GM23338 (cell line): Measurements from ENCODE around the gene BTNL8. TPM values are rescaled to one million over a fixed set of nuclear protein-coding genes. Genes with fewer than 3 reads are reported as not detected.

ENCODE experiments used
- ATAC-seq: fragments of 200-7000 bp; cut with Tn5 transposase; 3 replicates; pipeline ENCODE4 v1.9.1; 2020
- DNase-seq: peaks from one replicate; pipeline ENCODE4 v3.0.0-alpha.2; 2015; ENCODE audit warnings: low spot score
- H2AFZ ChIP-seq: fragments of 200-600 bp; sonication (generic); 2 replicates; pipeline ENCODE4 v1.8.0; 2016; ENCODE audit warnings: antibody characterized with exemption, mild to moderate bottlenecking, moderate library complexity
- H3F3A ChIP-seq: fragments of 200-600 bp; sonication (generic); replicated peaks from 2 replicates; pipeline ENCODE4 v1.8.0; 2017; ENCODE audit warnings: antibody characterized with exemption, mixed run types, low read depth
- H3K27ac ChIP-seq: fragments of 200-600 bp; sonication (generic); 2 replicates; pipeline ENCODE4 v1.6.1; 2016; ENCODE audit warnings: low read depth
- H3K27me3 ChIP-seq: fragments of 200-600 bp; sonication (generic); 2 replicates; pipeline ENCODE4 v1.8.0; 2016; ENCODE audit warnings: mild to moderate bottlenecking, mixed run types, moderate library complexity; ENCODE audit not compliant: insufficient read depth
- H3K36me3 ChIP-seq: fragments of 200-600 bp; sonication (generic); 2 replicates; pipeline ENCODE4 v1.8.0; 2016; ENCODE audit warnings: mild to moderate bottlenecking; ENCODE audit not compliant: insufficient read depth
- H3K4me1 ChIP-seq: fragments of 200-600 bp; sonication (generic); 2 replicates; pipeline ENCODE4 v1.8.0; 2016; ENCODE audit warnings: mild to moderate bottlenecking, moderate library complexity; ENCODE audit not compliant: insufficient read depth
- H3K4me2 ChIP-seq: fragments of 200-600 bp; sonication (generic); 2 replicates; pipeline ENCODE4 v1.7.1; 2017; ENCODE audit warnings: mixed run types
- H3K4me3 ChIP-seq: fragments of 200-600 bp; sonication (generic); 2 replicates; pipeline ENCODE4 v1.6.1; 2016; ENCODE audit warnings: mixed run types
- H3K79me2 ChIP-seq: fragments of 200-600 bp; sonication (generic); replicated peaks from 2 replicates; pipeline ENCODE4 v1.8.0; 2017; ENCODE audit warnings: mild to moderate bottlenecking; ENCODE audit not compliant: insufficient read depth
- H3K9me2 ChIP-seq: fragments of 200-600 bp; sonication (generic); 2 replicates; pipeline ENCODE4 v1.8.0; 2017; ENCODE audit not compliant: insufficient read depth
- H4K20me1 ChIP-seq: fragments of 200-600 bp; sonication (generic); replicated peaks from 2 replicates; pipeline ENCODE4 v1.8.0; 2017; ENCODE audit warnings: mild to moderate bottlenecking; ENCODE audit not compliant: insufficient read depth
- H3K27ac Mint-ChIP-seq: 2 replicates; pipeline ENCODE4 v1.8.0; 2020; ENCODE audit warnings: inconsistent platforms, mild to moderate bottlenecking, moderate library complexity, mixed read lengths
- H3K27me3 Mint-ChIP-seq: 3 replicates; pipeline ENCODE4 v1.8.0; 2022; ENCODE audit warnings: low read depth, mild to moderate bottlenecking, moderate library complexity, mixed read lengths, inconsistent platforms; ENCODE audit not compliant: insufficient read depth, poor library complexity
- H3K36me3 Mint-ChIP-seq: 3 replicates; pipeline ENCODE4 v1.8.0; 2021; ENCODE audit warnings: low read depth, mild to moderate bottlenecking, inconsistent platforms, moderate library complexity, mixed read lengths
- H3K4me1 Mint-ChIP-seq: 3 replicates; pipeline ENCODE4 v1.8.0; 2020; ENCODE audit warnings: mild to moderate bottlenecking, inconsistent platforms, mixed read lengths
- H3K4me3 Mint-ChIP-seq: 3 replicates; pipeline ENCODE4 v1.8.0; 2021; ENCODE audit warnings: moderate library complexity, mild to moderate bottlenecking, inconsistent platforms, mixed read lengths
- H3K9me3 Mint-ChIP-seq: 3 replicates; pipeline ENCODE4 v1.8.0; 2020; ENCODE audit warnings: moderate library complexity, mild to moderate bottlenecking, inconsistent platforms, mixed read lengths
- CREB1 ChIP-seq: fragments of 250-450 bp; sonication (Bioruptor Pico); IDR thresholded peaks from 2 replicates; pipeline ENCODE4 v1.5.0; 2020; ENCODE audit warnings: low read depth, mild to moderate bottlenecking, moderate library complexity
- CTCF ChIP-seq, 2 experiments: fragments of 200-600 bp in 1 of 2; sonication (generic) in 1 of 2; conservative IDR thresholded peaks; 2 replicates each; pipeline versions ENCODE4 v1.5.1 to v1.6.1; 2016 to 2017; ENCODE audit warnings: antibody characterized with exemption in 2 of 2, low read depth in 2 of 2, mild to moderate bottlenecking in 2 of 2, moderate library complexity in 1 of 2
- EZH2 ChIP-seq: fragments of 200-600 bp; sonication (generic); IDR thresholded peaks from one replicate; pipeline ENCODE4 v1.8.0; 2017; ENCODE audit warnings: antibody characterized with exemption, mild to moderate bottlenecking, low read depth; ENCODE audit not compliant: unreplicated experiment
- EZH2phosphoT487 ChIP-seq: fragments of 200-600 bp; sonication (generic); IDR thresholded peaks from one replicate; pipeline ENCODE4 v1.8.1; 2018; ENCODE audit warnings: antibody characterized with exemption; ENCODE audit not compliant: unreplicated experiment
- JUNB ChIP-seq: IDR thresholded peaks from one replicate; pipeline ENCODE4 v1.6.1; 2016; ENCODE audit warnings: antibody characterized with exemption; ENCODE audit not compliant: unreplicated experiment
- NANOG ChIP-seq: IDR thresholded peaks from 2 replicates; pipeline ENCODE4 v1.6.1; 2016; ENCODE audit warnings: antibody characterized with exemption, borderline replicate concordance
- POLR2AphosphoS5 ChIP-seq: IDR thresholded peaks from 2 replicates; pipeline ENCODE4 v1.6.1; 2016; ENCODE audit warnings: antibody characterized with exemption, low read depth
- STAT1 ChIP-seq: IDR thresholded peaks from one replicate; pipeline ENCODE4 v1.6.1; 2016; ENCODE audit warnings: antibody characterized with exemption; ENCODE audit not compliant: unreplicated experiment
- ZNF114 ChIP-seq: fragments of 250-450 bp; sonication (Bioruptor Pico); IDR thresholded peaks from 2 replicates; pipeline ENCODE4 v1.5.0; 2020; ENCODE audit warnings: mild to moderate bottlenecking, moderate library complexity
- ZNF331 ChIP-seq: fragments of 250-450 bp; sonication (Bioruptor Pico); IDR thresholded peaks from 2 replicates; pipeline ENCODE4 v1.5.0; 2020; ENCODE audit warnings: low read depth, mild to moderate bottlenecking, moderate library complexity
- polyA plus RNA-seq: library from polyadenylated mRNA; unstranded; fragments of >200 nt; fragmentation: Nextera tagmentation; extraction: Ambion mirVana; gene quantifications from 2 replicates; pipeline ENCODE4 v1.2.1, GENCODE V29; 2016
- total RNA-seq: library from RNA; depleted of rRNA; stranded (reverse); fragments of >200 nt; shearing (Covaris generic); gene quantifications from 2 replicates; pipeline ENCODE4 v1.2.3, GENCODE V29; 2014
- TF ChIP-seq, protein P1 (sequence below): fragments of 250-450 bp; sonication (Bioruptor Pico); IDR thresholded peaks from 2 replicates; pipeline ENCODE4 v1.5.0; 2020; ENCODE audit warnings: mild to moderate bottlenecking, moderate library complexity

BTNL8 gene
- total and polyA plus RNA-seq, 2 experiments from 2014 or later = 0.23 TPM; not detected in 1

- Histone ChIP-seq H2AFZ (no peak overlapping the region), H3K4me3 (no peak overlapping the region), H3K27ac (no peak overlapping the region), H3F3A (no peaks in the 10 kb centered on the region), H3K4me1 (no peaks in the 10 kb centered on the region), H3K9me2 (no peaks in the 10 kb centered on the region), H4K20me1 (no peaks in the 10 kb centered on the region), H3K79me2 (no peaks in the 10 kb centered on the region), H3K27me3 (no peaks in the 10 kb centered on the region), H3K4me2 (no peak overlapping the region), H3K36me3 (no peaks in the 10 kb centered on the region)
- Mint-ChIP-seq H3K4me1 (no peaks in the 10 kb centered on the region), H3K27ac (no peak overlapping the region), H3K36me3 (no peaks in the 10 kb centered on the region), H3K9me3 (no peaks in the 10 kb centered on the region), H3K4me3 (no peak overlapping the region), H3K27me3 (no peaks in the 10 kb centered on the region)
- TF ChIP-seq JUNB (no peak), ZNF331 (CRISPR knock-in tag) (no peak), NANOG (no peak), EZH2 (no peak), STAT1 (no peak), POLR2AphosphoS5 (no peak), CTCF (conservative IDR thresholded peaks at IDR 0.05; ENCODE audit: low read depth in 2 of 2) (no peak), ZNF114 (CRISPR knock-in tag) (no peak), EZH2phosphoT487 (no peak), CREB1 (CRISPR knock-in tag) (no peak)
- TF ChIP-seq, protein P1, sequence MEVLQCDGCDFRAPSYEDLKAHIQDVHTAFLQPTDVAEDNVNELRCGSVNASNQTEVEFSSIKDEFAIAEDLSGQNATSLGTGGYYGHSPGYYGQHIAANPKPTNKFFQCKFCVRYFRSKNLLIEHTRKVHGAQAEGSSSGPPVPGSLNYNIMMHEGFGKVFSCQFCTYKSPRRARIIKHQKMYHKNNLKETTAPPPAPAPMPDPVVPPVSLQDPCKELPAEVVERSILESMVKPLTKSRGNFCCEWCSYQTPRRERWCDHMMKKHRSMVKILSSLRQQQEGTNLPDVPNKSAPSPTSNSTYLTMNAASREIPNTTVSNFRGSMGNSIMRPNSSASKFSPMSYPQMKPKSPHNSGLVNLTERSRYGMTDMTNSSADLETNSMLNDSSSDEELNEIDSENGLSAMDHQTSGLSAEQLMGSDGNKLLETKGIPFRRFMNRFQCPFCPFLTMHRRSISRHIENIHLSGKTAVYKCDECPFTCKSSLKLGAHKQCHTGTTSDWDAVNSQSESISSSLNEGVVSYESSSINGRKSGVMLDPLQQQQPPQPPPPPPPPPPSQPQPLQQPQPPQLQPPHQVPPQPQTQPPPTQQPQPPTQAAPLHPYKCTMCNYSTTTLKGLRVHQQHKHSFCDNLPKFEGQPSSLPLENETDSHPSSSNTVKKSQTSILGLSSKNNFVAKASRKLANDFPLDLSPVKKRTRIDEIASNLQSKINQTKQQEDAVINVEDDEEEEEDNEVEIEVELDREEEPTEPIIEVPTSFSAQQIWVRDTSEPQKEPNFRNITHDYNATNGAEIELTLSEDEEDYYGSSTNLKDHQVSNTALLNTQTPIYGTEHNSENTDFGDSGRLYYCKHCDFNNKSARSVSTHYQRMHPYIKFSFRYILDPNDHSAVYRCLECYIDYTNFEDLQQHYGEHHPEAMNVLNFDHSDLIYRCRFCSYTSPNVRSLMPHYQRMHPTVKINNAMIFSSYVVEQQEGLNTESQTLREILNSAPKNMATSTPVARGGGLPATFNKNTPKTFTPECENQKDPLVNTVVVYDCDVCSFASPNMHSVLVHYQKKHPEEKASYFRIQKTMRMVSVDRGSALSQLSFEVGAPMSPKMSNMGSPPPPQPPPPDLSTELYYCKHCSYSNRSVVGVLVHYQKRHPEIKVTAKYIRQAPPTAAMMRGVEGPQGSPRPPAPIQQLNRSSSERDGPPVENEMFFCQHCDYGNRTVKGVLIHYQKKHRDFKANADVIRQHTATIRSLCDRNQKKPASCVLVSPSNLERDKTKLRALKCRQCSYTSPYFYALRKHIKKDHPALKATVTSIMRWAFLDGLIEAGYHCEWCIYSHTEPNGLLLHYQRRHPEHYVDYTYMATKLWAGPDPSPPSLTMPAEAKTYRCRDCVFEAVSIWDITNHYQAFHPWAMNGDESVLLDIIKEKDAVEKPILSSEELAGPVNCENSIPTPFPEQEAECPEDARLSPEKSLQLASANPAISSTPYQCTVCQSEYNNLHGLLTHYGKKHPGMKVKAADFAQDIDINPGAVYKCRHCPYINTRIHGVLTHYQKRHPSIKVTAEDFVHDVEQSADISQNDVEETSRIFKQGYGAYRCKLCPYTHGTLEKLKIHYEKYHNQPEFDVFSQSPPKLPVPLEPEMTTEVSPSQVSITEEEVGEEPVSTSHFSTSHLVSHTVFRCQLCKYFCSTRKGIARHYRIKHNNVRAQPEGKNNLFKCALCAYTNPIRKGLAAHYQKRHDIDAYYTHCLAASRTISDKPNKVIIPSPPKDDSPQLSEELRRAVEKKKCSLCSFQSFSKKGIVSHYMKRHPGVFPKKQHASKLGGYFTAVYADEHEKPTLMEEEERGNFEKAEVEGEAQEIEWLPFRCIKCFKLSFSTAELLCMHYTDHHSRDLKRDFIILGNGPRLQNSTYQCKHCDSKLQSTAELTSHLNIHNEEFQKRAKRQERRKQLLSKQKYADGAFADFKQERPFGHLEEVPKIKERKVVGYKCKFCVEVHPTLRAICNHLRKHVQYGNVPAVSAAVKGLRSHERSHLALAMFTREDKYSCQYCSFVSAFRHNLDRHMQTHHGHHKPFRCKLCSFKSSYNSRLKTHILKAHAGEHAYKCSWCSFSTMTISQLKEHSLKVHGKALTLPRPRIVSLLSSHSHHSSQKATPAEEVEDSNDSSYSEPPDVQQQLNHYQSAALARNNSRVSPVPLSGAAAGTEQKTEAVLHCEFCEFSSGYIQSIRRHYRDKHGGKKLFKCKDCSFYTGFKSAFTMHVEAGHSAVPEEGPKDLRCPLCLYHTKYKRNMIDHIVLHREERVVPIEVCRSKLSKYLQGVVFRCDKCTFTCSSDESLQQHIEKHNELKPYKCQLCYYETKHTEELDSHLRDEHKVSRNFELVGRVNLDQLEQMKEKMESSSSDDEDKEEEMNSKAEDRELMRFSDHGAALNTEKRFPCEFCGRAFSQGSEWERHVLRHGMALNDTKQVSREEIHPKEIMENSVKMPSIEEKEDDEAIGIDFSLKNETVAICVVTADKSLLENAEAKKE (CRISPR knock-in tag) = no peak
- ATAC-seq (no peak), DNase-seq (no peak)
These were observed 75.8 kb downstream of the BTNL8 start for GRCh38 chr5:180974612-180975315.
